OCI-LY1 (cell line): ENCODE data around the gene KLF7.

Source experiments
- EZH2 ChIP-seq: fragments of 200-600 bp; sonication (generic), shearing (Covaris generic); IDR thresholded peaks from 2 replicates; pipeline ENCODE4 v1.8.0; 2017; ENCODE audit warnings: borderline replicate concordance, mixed run types, mild to moderate bottlenecking, antibody characterized with exemption, low read length, moderate library complexity, mixed read lengths
- TF ChIP-seq, protein P1 (sequence below): fragments of 200-600 bp; sonication (generic), shearing (Covaris generic); IDR thresholded peaks from 2 replicates; pipeline ENCODE4 v1.5.1; 2017; ENCODE audit warnings: mild to moderate bottlenecking, antibody characterized with exemption, low read length, moderate library complexity, mixed read lengths

DNA sequence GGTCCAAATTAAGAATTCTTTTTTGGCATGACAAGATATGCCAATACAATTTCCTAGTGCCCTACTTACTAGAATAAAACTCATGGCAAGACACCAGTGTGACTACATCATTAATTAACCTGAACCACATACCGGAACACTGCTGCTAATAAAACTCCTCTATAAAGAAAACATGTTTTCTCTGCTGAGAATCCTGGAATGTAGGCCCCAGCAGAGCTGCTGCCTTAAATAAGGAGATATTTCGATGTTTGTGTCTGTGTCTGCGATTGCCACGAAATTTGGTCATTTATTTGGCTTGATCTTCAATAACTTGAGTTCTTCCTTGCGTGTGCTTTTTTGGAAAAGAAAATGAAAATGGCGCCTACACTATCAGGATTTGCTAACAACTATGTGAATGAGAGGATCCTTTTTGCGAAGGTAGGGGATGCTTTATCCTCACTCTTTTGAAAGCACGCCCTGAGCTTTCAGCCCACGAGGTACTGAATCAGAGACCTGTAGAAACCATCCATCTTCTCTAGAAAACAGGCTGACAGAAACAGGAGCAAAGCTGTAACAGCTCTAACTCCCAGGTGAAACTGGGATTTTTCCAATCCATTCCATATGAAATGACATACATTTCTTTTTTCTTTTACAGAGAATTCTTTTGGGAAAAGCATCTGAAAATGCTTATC is 27.0 kb downstream of the KLF7 start:
- TF ChIP-seq, protein P1, sequence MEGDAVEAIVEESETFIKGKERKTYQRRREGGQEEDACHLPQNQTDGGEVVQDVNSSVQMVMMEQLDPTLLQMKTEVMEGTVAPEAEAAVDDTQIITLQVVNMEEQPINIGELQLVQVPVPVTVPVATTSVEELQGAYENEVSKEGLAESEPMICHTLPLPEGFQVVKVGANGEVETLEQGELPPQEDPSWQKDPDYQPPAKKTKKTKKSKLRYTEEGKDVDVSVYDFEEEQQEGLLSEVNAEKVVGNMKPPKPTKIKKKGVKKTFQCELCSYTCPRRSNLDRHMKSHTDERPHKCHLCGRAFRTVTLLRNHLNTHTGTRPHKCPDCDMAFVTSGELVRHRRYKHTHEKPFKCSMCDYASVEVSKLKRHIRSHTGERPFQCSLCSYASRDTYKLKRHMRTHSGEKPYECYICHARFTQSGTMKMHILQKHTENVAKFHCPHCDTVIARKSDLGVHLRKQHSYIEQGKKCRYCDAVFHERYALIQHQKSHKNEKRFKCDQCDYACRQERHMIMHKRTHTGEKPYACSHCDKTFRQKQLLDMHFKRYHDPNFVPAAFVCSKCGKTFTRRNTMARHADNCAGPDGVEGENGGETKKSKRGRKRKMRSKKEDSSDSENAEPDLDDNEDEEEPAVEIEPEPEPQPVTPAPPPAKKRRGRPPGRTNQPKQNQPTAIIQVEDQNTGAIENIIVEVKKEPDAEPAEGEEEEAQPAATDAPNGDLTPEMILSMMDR: no peak
- TF ChIP-seq EZH2: no peak
